Activated CD8-positive, alpha-beta T cell treated with anti-CD3 and anti-CD28 coated beads, Interleukin-2, amount 10 ng/mL, durations not matched to agents 7 days and 5 days (primary cell): ENCODE data around the gene BRF1. TPM values are rescaled to one million over a fixed set of nuclear protein-coding genes. Genes with fewer than 3 reads are reported as not detected.

ENCODE experiments used
- ATAC-seq: fragments of 150-1000 bp; cut with Tn5 transposase; one replicate; pipeline ENCODE4 v1.10.0; 2021; ENCODE audit warnings: moderate library complexity
- CTCF ChIA-PET: fragments of 350-600 bp; sonication (Branson Sonifier 250); formaldehyde crosslinking; loops from one replicate; lab custom pipeline; 2021; ENCODE audit warnings: antibody characterized with exemption; lab: Charles Lee
- POLR2A ChIA-PET: fragments of 350-600 bp; sonication (Branson Sonifier 250); formaldehyde crosslinking; loops from one replicate; lab custom pipeline; 2021; ENCODE audit warnings: antibody characterized with exemption; lab: Charles Lee
- DNase-seq: peaks from one replicate; pipeline ENCODE4 v3.0.0-alpha.2; 2020
- H3K27ac Mint-ChIP-seq: one replicate; pipeline ENCODE4 v1.8.0; 2021; ENCODE audit warnings: mild to moderate bottlenecking, mixed read lengths
- H3K27me3 Mint-ChIP-seq: one replicate; pipeline ENCODE4 v1.8.0; 2021; ENCODE audit warnings: low read depth, mixed read lengths
- H3K36me3 Mint-ChIP-seq: one replicate; pipeline ENCODE4 v1.8.0; 2021; ENCODE audit warnings: low read depth, mixed read lengths
- H3K4me1 Mint-ChIP-seq: one replicate; pipeline ENCODE4 v1.8.0; 2021; ENCODE audit warnings: low read depth, mixed read lengths
- H3K4me3 Mint-ChIP-seq: one replicate; pipeline ENCODE4 v1.8.0; 2021; ENCODE audit warnings: mild to moderate bottlenecking, mixed read lengths
- H3K9me3 Mint-ChIP-seq: one replicate; pipeline ENCODE4 v1.8.0; 2022; ENCODE audit warnings: mixed read lengths; ENCODE audit not compliant: insufficient read depth
- total RNA-seq, 2 experiments: library from RNA; stranded (reverse); gene quantifications; one replicate each; pipeline ENCODE4 v1.2.3, GENCODE V29; 2021

The BRF1 gene
- total RNA-seq, 2 experiments from 2014 or later = 42.1 to 44.7 TPM

GRCh38 chr14:105210266-105211025, 90.4 kb downstream of the BRF1 start:
- no peaks in the 10 kb centered on the region for H3K4me1 Mint-ChIP-seq
- H3K27me3 Mint-ChIP-seq = no peaks in the 10 kb centered on the region
- ChIA-PET POLR2A (no interaction called here), CTCF (no interaction called here)
- DNase-seq = no peak
- no peak overlapping the region for H3K27ac Mint-ChIP-seq
- no peak for ATAC-seq
- H3K36me3 Mint-ChIP-seq = peaks cover 3% of the 10 kb centered on the region
- H3K9me3 Mint-ChIP-seq = no peaks in the 10 kb centered on the region
- no peak overlapping the region for H3K4me3 Mint-ChIP-seq

GRCh38 chr14:105209646-105210045, 91.2 kb downstream of the BRF1 start:
- no peak overlapping the region for H3K4me3 Mint-ChIP-seq
- H3K27me3 Mint-ChIP-seq = no peaks in the 10 kb centered on the region
- H3K9me3 Mint-ChIP-seq = no peaks in the 10 kb centered on the region
- DNase-seq (no peak), ATAC-seq (no peak)
- POLR2A ChIA-PET = no interaction called here
- no peak overlapping the region for H3K27ac Mint-ChIP-seq
- H3K36me3 Mint-ChIP-seq = no peaks in the 10 kb centered on the region
- CTCF ChIA-PET = no interaction called here
- H3K4me1 Mint-ChIP-seq = peaks cover 2% of the 10 kb centered on the region

- DNase-seq = no peak
- H3K4me1 Mint-ChIP-seq = peaks cover 7% of the 10 kb centered on the region
- no peak for ATAC-seq
- H3K4me3 Mint-ChIP-seq = no peak overlapping the region
- H3K27ac Mint-ChIP-seq = no peak overlapping the region
- ChIA-PET CTCF (no interaction called here), POLR2A (no interaction called here)
- no peaks in the 10 kb centered on the region for H3K36me3 Mint-ChIP-seq
- H3K27me3 Mint-ChIP-seq = no peaks in the 10 kb centered on the region
- no peaks in the 10 kb centered on the region for H3K9me3 Mint-ChIP-seq
Observed at GRCh38 chr14:105209091-105209490, 91.7 kb downstream of the BRF1 start.

- no peaks in the 10 kb centered on the region for H3K9me3 Mint-ChIP-seq
- CTCF ChIA-PET = no interaction called here
- no peak overlapping the region for H3K27ac Mint-ChIP-seq
Observed at GRCh38 chr14:105208738-105209075, 92.1 kb downstream of the BRF1 start.

GRCh38 chr14:105207996-105208737, 92.6 kb downstream of the BRF1 start:
- CTCF ChIA-PET = no interaction called here
- DNase-seq = no peak
- Mint-ChIP-seq H3K36me3 (no peaks in the 10 kb centered on the region), H3K4me1 (peaks cover 8% of the 10 kb centered on the region), H3K27me3 (no peaks in the 10 kb centered on the region), H3K4me3 (no peak overlapping the region), H3K27ac (no peak overlapping the region), H3K9me3 (no peaks in the 10 kb centered on the region)
- POLR2A ChIA-PET = no interaction called here
- no peak for ATAC-seq

More at GRCh38 chr14:105208738-105209075, 92.1 kb downstream of the BRF1 start:
- no peaks in the 10 kb centered on the region for H3K27me3 Mint-ChIP-seq
- no peak overlapping the region for H3K4me3 Mint-ChIP-seq
- H3K4me1 Mint-ChIP-seq = peaks cover 8% of the 10 kb centered on the region
- POLR2A ChIA-PET = no interaction called here
- no peak for ATAC-seq
- no peak for DNase-seq
- H3K36me3 Mint-ChIP-seq = no peaks in the 10 kb centered on the region

GRCh38 chr14:105207460-105207901, 93.3 kb downstream of the BRF1 start:
- ATAC-seq (no peak), DNase-seq (peak; percentile 24)
- Mint-ChIP-seq H3K9me3 (no peaks in the 10 kb centered on the region), H3K4me3 (no peak overlapping the region), H3K4me1 (peaks cover 12% of the 10 kb centered on the region), H3K27me3 (no peaks in the 10 kb centered on the region), H3K27ac (no peak overlapping the region), H3K36me3 (no peaks in the 10 kb centered on the region)
- CTCF ChIA-PET = interaction anchor here (1.4 kb wide), 1 partner anchor 144 kb away, joined by 4 read pairs; no protein-coding TSS in a partner anchor
- POLR2A ChIA-PET = interaction anchor here (1.1 kb wide), 1 partner anchor 124 kb away, joined by 3 read pairs; no protein-coding TSS in a partner anchor

GRCh38 chr14:105206873-105207272, 93.9 kb downstream of the BRF1 start:
- no peaks in the 10 kb centered on the region for H3K36me3 Mint-ChIP-seq
- H3K9me3 Mint-ChIP-seq = no peaks in the 10 kb centered on the region
- no peak overlapping the region for H3K27ac Mint-ChIP-seq
- ATAC-seq = no peak
- peaks cover 18% of the 10 kb centered on the region for H3K4me1 Mint-ChIP-seq
- POLR2A ChIA-PET = interaction anchor here (1.1 kb wide), 1 partner anchor 124 kb away, joined by 3 read pairs; no protein-coding TSS in a partner anchor
- H3K4me3 Mint-ChIP-seq = no peak overlapping the region
- CTCF ChIA-PET = interaction anchor here (1.4 kb wide), 1 partner anchor 145 kb away, joined by 4 read pairs; no protein-coding TSS in a partner anchor
- DNase-seq = no peak
- no peaks in the 10 kb centered on the region for H3K27me3 Mint-ChIP-seq

- no peak overlapping the region for H3K4me3 Mint-ChIP-seq
- ChIA-PET POLR2A (no interaction called here), CTCF (no interaction called here)
Observed at GRCh38 chr14:105205673-105206208, 95.1 kb downstream of the BRF1 start.

GRCh38 chr14:105204931-105205672, 95.7 kb downstream of the BRF1 start:
- no peak for DNase-seq
- ATAC-seq = no peak
- H3K9me3 Mint-ChIP-seq = no peaks in the 10 kb centered on the region
- no peaks in the 10 kb centered on the region for H3K36me3 Mint-ChIP-seq
- POLR2A ChIA-PET = no interaction called here
- no peaks in the 10 kb centered on the region for H3K27me3 Mint-ChIP-seq
- CTCF ChIA-PET = interaction anchor here (1.0 kb wide), 1 partner anchor 10 kb away, joined by 3 read pairs; no protein-coding TSS in a partner anchor
- no peak overlapping the region for H3K27ac Mint-ChIP-seq
- H3K4me1 Mint-ChIP-seq = peaks cover 31% of the 10 kb centered on the region
- no peak overlapping the region for H3K4me3 Mint-ChIP-seq

More at GRCh38 chr14:105205673-105206208, 95.1 kb downstream of the BRF1 start:
- no peaks in the 10 kb centered on the region for H3K27me3 Mint-ChIP-seq
- ATAC-seq (no peak), DNase-seq (no peak)
- no peaks in the 10 kb centered on the region for H3K9me3 Mint-ChIP-seq
- H3K4me1 Mint-ChIP-seq = peaks cover 29% of the 10 kb centered on the region
- H3K27ac Mint-ChIP-seq = no peak overlapping the region
- no peaks in the 10 kb centered on the region for H3K36me3 Mint-ChIP-seq

GRCh38 chr14:105204206-105204930, 96.4 kb downstream of the BRF1 start:
- DNase-seq (no peak), ATAC-seq (no peak)
- peaks cover 4% of the 10 kb centered on the region for H3K27me3 Mint-ChIP-seq
- ChIA-PET CTCF (interaction anchor here (1.0 kb wide), 1 partner anchor 9 kb away, joined by 3 read pairs; no protein-coding TSS in a partner anchor), POLR2A (no interaction called here)
- H3K27ac Mint-ChIP-seq = no peak overlapping the region
- no peaks in the 10 kb centered on the region for H3K36me3 Mint-ChIP-seq
- H3K9me3 Mint-ChIP-seq = no peaks in the 10 kb centered on the region
- no peak overlapping the region for H3K4me3 Mint-ChIP-seq
- peaks cover 38% of the 10 kb centered on the region for H3K4me1 Mint-ChIP-seq

- ATAC-seq (no peak), DNase-seq (no peak)
- peaks cover 41% of the 10 kb centered on the region for H3K4me1 Mint-ChIP-seq
- no peaks in the 10 kb centered on the region for H3K9me3 Mint-ChIP-seq
- no peaks in the 10 kb centered on the region for H3K36me3 Mint-ChIP-seq
- no peak overlapping the region for H3K4me3 Mint-ChIP-seq
- CTCF ChIA-PET = interaction anchor here (0.6 to 1.4 kb wide), 5 partner anchors 9 to 1168 kb away, joined by 3 to 5 read pairs (median 3); no protein-coding TSS in a partner anchor
- POLR2A ChIA-PET = no interaction called here
- H3K27me3 Mint-ChIP-seq = peaks cover 10% of the 10 kb centered on the region
- H3K27ac Mint-ChIP-seq = no peak overlapping the region
Observed at GRCh38 chr14:105203701-105204100, 97.1 kb downstream of the BRF1 start.
